B cell (primary cell): ENCODE data around the gene N4BP2L1.

Source experiments
- EZH2 ChIP-seq: IDR thresholded peaks from 2 replicates; pipeline ENCODE4 v1.6.1; 2012; ENCODE audit warnings: borderline replicate concordance, low read depth, mild to moderate bottlenecking, moderate library complexity, low read length; ENCODE audit not compliant: insufficient read depth, poor library complexity, severe bottlenecking
- TF ChIP-seq, protein P1 (sequence below): fragments of 200-600 bp; IDR thresholded peaks from one replicate; pipeline ENCODE4 v1.8.0; 2022; ENCODE audit warnings: antibody characterized with exemption, mild to moderate bottlenecking

GRCh38 chr13:32423592-32423991, 4.3 kb downstream of the N4BP2L1 start:
- no peak for TF ChIP-seq EZH2
- TF ChIP-seq, protein P1, sequence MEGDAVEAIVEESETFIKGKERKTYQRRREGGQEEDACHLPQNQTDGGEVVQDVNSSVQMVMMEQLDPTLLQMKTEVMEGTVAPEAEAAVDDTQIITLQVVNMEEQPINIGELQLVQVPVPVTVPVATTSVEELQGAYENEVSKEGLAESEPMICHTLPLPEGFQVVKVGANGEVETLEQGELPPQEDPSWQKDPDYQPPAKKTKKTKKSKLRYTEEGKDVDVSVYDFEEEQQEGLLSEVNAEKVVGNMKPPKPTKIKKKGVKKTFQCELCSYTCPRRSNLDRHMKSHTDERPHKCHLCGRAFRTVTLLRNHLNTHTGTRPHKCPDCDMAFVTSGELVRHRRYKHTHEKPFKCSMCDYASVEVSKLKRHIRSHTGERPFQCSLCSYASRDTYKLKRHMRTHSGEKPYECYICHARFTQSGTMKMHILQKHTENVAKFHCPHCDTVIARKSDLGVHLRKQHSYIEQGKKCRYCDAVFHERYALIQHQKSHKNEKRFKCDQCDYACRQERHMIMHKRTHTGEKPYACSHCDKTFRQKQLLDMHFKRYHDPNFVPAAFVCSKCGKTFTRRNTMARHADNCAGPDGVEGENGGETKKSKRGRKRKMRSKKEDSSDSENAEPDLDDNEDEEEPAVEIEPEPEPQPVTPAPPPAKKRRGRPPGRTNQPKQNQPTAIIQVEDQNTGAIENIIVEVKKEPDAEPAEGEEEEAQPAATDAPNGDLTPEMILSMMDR: no peak
